GM12878 (cell line): Measurements from ENCODE around the gene GALK1. TPM values are rescaled to one million over a fixed set of nuclear protein-coding genes. Genes with fewer than 3 reads are reported as not detected.

Source experiments
- BACH1 ChIP-seq: fragments of 450-650 bp; IDR thresholded peaks from 2 replicates; pipeline ENCODE4 v1.6.1; 2017; ENCODE audit warnings: mild to moderate bottlenecking, borderline replicate concordance
- CREB1 ChIP-seq: IDR thresholded peaks from 2 replicates; pipeline ENCODE4 v1.6.1; 2012; ENCODE audit warnings: low read depth, mild to moderate bottlenecking, inconsistent platforms
- EZH2 ChIP-seq: IDR thresholded peaks from 2 replicates; pipeline ENCODE4 v1.6.1; 2012; ENCODE audit warnings: low read depth, mild to moderate bottlenecking, control low read depth, inconsistent platforms, low read length, borderline replicate concordance; ENCODE audit not compliant: control insufficient read depth
- FOXK2 ChIP-seq: fragments of 450-650 bp; IDR thresholded peaks from 2 replicates; pipeline ENCODE4 v1.6.1; 2017; ENCODE audit warnings: mild to moderate bottlenecking, moderate library complexity
- HDAC2 ChIP-seq: fragments of 200-600 bp; sonication (generic); IDR thresholded peaks from 2 replicates; pipeline ENCODE4 v1.6.1; 2017
- LARP7 ChIP-seq: fragments of 450-650 bp; IDR thresholded peaks from 2 replicates; pipeline ENCODE4 v1.6.1; 2017; ENCODE audit warnings: mild to moderate bottlenecking
- NBN ChIP-seq: fragments of 450-650 bp; IDR thresholded peaks from 2 replicates; pipeline ENCODE4 v1.6.1; 2016
- NR2C1 ChIP-seq: fragments of 450-650 bp; IDR thresholded peaks from 2 replicates; pipeline ENCODE4 v1.6.1; 2017; ENCODE audit warnings: antibody characterized with exemption, mild to moderate bottlenecking, moderate library complexity
- NR2C2 ChIP-seq: IDR thresholded peaks from 2 replicates; pipeline ENCODE4 v1.6.1; 2011; ENCODE audit warnings: borderline replicate concordance, low read depth; ENCODE audit not compliant: control insufficient read depth, insufficient read length
- PML ChIP-seq: IDR thresholded peaks from 2 replicates; pipeline ENCODE4 v1.6.1; 2012; ENCODE audit warnings: low read length, inconsistent platforms
- RAD51 ChIP-seq: fragments of 450-650 bp; IDR thresholded peaks from 2 replicates; pipeline ENCODE4 v1.6.1; 2016; ENCODE audit warnings: moderate library complexity, mild to moderate bottlenecking, inconsistent platforms
- SREBF2 ChIP-seq: IDR thresholded peaks from 2 replicates; pipeline ENCODE4 v1.6.1; 2012; ENCODE audit warnings: mild to moderate bottlenecking, low read length
- SUPT20H ChIP-seq: IDR thresholded peaks from 2 replicates; pipeline ENCODE4 v1.6.1; 2011; ENCODE audit warnings: low read depth, mild to moderate bottlenecking, low read length, moderate library complexity, borderline replicate concordance; ENCODE audit not compliant: control insufficient read depth
- TCF3 ChIP-seq: IDR thresholded peaks from 2 replicates; pipeline ENCODE4 v1.6.1; 2012; ENCODE audit warnings: low read depth, mild to moderate bottlenecking, low read length, borderline replicate concordance; ENCODE audit not compliant: insufficient read depth
- ZNF622 ChIP-seq: fragments of 450-650 bp; IDR thresholded peaks from 2 replicates; pipeline ENCODE4 v1.6.1; 2017; ENCODE audit warnings: mild to moderate bottlenecking, inconsistent platforms
- ZNF687 ChIP-seq: fragments of 450-650 bp; IDR thresholded peaks from 2 replicates; pipeline ENCODE4 v1.6.1; 2017; ENCODE audit warnings: mild to moderate bottlenecking, moderate library complexity
- polyA plus RNA-seq, 11 experiments: library from polyadenylated mRNA; depleted of rRNA in 4 of 11; unstranded in 6 of 11; stranded (reverse) in 5 of 11; fragments of >200 nt; fragmentation: Nextera tagmentation in 4 of 11; fragmentation: Illumina TruSeq in 1 of 11; extraction: Ambion mirVana in 4 of 11; extraction: Trizol in 1 of 11; gene quantifications; 1 replicate in 1 of 11; 2 replicates in 10 of 11; pipeline versions ENCODE4 v1.2.1 to v1.2.3, GENCODE V29; 2011 to 2016; ENCODE audit warnings: inconsistent platforms in 2 of 11, missing spikeins in 2 of 11, low read depth in 1 of 11
- total RNA-seq, 4 experiments: library from RNA; depleted of rRNA in 3 of 4; stranded (reverse); fragments of >200 nt in 3 of 4; fragmentation: Illumina TruSeq in 1 of 4; extraction: Trizol in 1 of 4; gene quantifications; 2 replicates each; pipeline versions ENCODE4 v1.2.1 to v1.2.3, GENCODE V29; 2013 to 2021
- TF ChIP-seq, protein P1 (sequence below): IDR thresholded peaks from 2 replicates; pipeline ENCODE4 v1.6.1; 2011; ENCODE audit warnings: borderline replicate concordance, low read depth, mild to moderate bottlenecking, moderate library complexity, low read length; ENCODE audit not compliant: insufficient read depth, poor library complexity, severe bottlenecking
- TF ChIP-seq, protein P2 (sequence below): fragments of 450-650 bp; IDR thresholded peaks from 2 replicates; pipeline ENCODE4 v1.6.1; 2017; ENCODE audit warnings: mild to moderate bottlenecking, low read depth, inconsistent platforms; ENCODE audit not compliant: poor library complexity, severe bottlenecking
- TF ChIP-seq, protein P3 (sequence below): fragments of 450-650 bp; formaldehyde crosslinking; IDR thresholded peaks from 2 replicates; pipeline ENCODE4 v1.4.0; 2020; ENCODE audit warnings: mild to moderate bottlenecking, moderate library complexity

Gene GALK1
- total and polyA plus RNA-seq, 10 of the 15 experiments (the other 5 are each of a cell fraction or from before 2014, with no cell fraction given) = 0.21 to 43.8 (median 21.4) TPM

- TF ChIP-seq SREBF2 = no peak
- TF ChIP-seq NR2C1 = no peak
- TF ChIP-seq LARP7 = 0 out of 2 replicates have a peak, but pooled peaks have one; percentile 31
- peak; percentile 41; the same call in 1 of the 2 replicates for TF ChIP-seq NBN
- TF ChIP-seq FOXK2 = no peak
- no peak for TF ChIP-seq NR2C2
- TF ChIP-seq, protein P1, sequence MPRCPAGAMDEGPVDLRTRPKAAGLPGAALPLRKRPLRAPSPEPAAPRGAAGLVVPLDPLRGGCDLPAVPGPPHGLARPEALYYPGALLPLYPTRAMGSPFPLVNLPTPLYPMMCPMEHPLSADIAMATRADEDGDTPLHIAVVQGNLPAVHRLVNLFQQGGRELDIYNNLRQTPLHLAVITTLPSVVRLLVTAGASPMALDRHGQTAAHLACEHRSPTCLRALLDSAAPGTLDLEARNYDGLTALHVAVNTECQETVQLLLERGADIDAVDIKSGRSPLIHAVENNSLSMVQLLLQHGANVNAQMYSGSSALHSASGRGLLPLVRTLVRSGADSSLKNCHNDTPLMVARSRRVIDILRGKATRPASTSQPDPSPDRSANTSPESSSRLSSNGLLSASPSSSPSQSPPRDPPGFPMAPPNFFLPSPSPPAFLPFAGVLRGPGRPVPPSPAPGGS = no peak
- TF ChIP-seq, protein P2, sequence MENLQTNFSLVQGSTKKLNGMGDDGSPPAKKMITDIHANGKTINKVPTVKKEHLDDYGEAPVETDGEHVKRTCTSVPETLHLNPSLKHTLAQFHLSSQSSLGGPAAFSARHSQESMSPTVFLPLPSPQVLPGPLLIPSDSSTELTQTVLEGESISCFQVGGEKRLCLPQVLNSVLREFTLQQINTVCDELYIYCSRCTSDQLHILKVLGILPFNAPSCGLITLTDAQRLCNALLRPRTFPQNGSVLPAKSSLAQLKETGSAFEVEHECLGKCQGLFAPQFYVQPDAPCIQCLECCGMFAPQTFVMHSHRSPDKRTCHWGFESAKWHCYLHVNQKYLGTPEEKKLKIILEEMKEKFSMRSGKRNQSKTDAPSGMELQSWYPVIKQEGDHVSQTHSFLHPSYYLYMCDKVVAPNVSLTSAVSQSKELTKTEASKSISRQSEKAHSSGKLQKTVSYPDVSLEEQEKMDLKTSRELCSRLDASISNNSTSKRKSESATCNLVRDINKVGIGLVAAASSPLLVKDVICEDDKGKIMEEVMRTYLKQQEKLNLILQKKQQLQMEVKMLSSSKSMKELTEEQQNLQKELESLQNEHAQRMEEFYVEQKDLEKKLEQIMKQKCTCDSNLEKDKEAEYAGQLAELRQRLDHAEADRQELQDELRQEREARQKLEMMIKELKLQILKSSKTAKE = no peak
- TF ChIP-seq EZH2 = no peak
- TF ChIP-seq BACH1 = peak; percentile 11; the same call in 1 of the 2 replicates
- no peak for TF ChIP-seq TCF3
- TF ChIP-seq SUPT20H = no peak
- TF ChIP-seq, protein P3, sequence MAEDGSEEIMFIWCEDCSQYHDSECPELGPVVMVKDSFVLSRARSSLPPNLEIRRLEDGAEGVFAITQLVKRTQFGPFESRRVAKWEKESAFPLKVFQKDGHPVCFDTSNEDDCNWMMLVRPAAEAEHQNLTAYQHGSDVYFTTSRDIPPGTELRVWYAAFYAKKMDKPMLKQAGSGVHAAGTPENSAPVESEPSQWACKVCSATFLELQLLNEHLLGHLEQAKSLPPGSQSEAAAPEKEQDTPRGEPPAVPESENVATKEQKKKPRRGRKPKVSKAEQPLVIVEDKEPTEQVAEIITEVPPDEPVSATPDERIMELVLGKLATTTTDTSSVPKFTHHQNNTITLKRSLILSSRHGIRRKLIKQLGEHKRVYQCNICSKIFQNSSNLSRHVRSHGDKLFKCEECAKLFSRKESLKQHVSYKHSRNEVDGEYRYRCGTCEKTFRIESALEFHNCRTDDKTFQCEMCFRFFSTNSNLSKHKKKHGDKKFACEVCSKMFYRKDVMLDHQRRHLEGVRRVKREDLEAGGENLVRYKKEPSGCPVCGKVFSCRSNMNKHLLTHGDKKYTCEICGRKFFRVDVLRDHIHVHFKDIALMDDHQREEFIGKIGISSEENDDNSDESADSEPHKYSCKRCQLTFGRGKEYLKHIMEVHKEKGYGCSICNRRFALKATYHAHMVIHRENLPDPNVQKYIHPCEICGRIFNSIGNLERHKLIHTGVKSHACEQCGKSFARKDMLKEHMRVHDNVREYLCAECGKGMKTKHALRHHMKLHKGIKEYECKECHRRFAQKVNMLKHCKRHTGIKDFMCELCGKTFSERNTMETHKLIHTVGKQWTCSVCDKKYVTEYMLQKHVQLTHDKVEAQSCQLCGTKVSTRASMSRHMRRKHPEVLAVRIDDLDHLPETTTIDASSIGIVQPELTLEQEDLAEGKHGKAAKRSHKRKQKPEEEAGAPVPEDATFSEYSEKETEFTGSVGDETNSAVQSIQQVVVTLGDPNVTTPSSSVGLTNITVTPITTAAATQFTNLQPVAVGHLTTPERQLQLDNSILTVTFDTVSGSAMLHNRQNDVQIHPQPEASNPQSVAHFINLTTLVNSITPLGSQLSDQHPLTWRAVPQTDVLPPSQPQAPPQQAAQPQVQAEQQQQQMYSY (CRISPR knock-in tag) = no peak
- peak; percentile 84; the same call in 1 of the 2 replicates for TF ChIP-seq ZNF687
- no peak for TF ChIP-seq PML
- no peak for TF ChIP-seq ZNF622
- peak; percentile 41; the same call in 1 of the 2 replicates for TF ChIP-seq RAD51
- TF ChIP-seq CREB1 = no peak
- TF ChIP-seq HDAC2 = no peak
Measured at GRCh38 chr17:75808905-75809621, 44.1 kb upstream of the GALK1 start (continued).
